Stimulated activated CD8-positive, alpha-beta memory T cell treated with anti-CD3 and anti-CD28 coated beads, Interleukin-4, amount 100 ng/mL, for 1 hour (primary cell): ENCODE results near the gene PANX3.

Source experiments
- DNase-seq, 2 donors: peaks; one replicate each; pipeline ENCODE4 v3.0.0-alpha.2; 2020; ENCODE audit warnings: low read depth in 2 of 2, low spot score in 1 of 2

The PANX3 gene

DNA sequence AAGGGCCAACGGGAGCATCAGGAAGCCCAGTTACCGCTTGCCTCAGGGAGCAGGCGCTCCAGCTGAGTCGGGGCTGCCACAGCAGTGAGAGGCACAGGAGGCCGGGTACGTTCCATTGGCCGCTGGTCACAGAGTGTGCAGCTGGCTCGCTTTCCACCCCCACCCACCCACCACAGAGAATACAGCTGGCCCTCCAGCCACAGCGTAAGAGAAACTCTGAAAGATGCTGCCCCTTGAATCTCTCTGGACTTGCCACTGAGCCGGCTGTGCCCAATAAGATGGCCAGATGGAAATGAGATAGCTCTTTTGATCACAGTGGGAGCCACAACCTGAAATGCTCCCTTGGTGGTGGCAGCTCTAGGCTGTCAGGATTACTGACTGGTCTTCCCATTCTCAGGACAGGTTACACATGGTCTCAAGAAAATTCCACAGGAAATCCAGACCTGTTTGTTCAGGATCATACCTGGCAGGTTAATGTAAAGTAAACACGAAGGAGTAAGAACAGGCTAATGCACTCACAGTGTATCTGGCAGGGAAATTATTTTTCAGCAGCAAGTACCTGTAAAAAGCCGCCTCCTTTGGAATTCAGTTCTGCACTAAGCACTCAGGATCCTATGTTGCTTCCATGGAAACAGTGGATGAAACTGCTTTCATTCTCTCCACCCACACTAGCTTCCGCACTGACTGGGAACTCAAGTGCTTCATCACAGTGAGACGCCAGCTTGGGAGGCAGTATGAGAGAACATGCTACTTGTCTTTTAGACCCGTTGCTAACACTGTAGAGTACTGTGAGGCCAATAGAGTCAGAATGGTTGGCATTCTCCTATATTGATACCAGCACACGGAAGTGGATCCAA, 45.8 kb downstream of the PANX3 start:
- no peak for DNase-seq

DNA sequence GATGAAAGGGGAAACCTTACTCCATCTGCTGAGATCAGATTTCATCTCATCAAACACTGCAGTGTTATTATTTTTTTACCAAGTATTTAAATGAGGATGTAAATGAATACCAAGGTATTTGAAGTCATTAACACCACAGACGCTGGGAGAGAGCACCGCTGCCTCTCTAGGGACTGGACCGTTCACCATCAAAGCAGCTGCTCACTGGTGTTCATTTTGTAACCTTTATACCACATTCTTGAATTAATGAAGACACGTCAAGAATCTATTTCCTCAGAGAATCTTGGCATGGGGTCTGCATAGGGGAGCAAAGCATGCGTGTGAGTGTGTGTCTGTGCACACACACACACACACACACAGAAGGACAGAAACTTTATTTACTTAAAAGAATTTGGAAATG, 46.7 kb downstream of the PANX3 start:
- no peak for DNase-seq

DNA sequence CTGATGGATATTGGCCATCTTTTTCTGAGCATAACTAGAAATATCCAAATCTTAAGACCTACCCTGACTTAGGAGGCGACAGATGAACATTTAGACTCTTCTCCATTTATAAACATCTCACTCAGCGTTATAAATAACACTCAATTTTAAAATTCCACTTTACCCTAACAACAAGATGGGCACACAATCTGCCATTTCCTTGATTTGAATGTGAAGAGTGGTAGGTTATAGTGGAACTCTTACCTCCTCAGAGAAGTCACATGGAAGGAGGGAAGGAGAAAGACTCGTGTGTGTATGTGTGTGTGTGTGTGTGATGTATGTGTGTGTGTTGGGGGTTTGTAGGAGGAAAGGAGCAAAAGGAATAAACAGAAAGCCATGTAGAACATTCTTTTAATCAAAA, 47.3 kb downstream of the PANX3 start:
- no peak for DNase-seq

DNA sequence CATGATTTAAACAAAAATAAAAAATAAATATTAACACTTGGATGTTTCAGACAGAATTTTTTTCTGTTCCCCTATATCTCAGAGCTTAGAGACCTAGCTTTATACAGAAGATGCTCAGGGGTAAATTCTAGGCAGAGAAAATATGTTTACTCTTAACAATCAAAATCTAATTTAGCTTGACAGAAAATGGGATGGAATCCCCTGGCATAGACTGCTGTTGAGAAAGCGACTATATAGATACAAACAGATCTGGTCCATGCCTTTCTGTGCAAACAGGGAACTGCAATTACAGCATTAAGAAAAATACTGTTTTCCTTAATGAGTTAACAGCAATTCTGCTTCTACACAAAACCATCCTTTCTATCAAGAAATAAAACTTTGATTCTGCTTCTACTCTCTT, 47.8 kb downstream of the PANX3 start:
- DNase-seq, result no peak

DNA sequence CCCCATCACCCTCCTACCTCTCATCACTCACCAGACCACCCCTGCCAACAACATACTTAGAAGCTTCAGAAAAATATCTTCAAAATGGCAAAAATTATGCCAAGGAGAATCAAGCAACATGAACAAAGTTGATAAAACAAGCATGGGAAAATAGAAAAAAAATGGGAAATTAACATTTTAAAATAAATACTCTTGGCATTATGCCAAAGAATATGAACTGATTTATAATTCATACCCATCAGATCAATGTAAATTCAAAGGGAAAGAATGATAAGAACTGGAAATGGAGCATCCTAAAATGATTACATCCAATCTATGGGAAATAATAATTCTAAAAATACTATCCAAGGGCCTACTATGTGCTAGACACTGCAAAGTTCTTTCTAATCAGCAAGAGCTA, 50.3 kb downstream of the PANX3 start:
- no peak for DNase-seq

DNA sequence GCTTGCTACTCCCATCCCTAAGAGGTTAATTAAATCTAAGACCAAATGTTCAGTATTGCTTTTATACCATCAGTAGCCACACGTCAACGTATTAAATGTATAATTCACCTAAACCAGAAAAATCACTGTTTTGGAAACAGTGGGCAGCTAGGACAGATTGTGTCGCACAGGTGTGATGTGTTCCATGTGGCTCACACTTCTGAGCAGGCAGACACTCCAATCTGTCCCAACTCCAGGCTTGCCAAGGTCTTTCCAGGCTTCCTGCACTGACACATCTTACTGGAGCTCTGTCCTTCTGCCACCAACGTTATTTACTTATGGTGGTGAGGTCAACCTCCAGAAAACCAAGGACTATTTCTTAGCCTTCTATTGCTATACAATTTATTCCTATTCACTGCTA, 50.9 kb downstream of the PANX3 start:
- no peak for DNase-seq

DNA sequence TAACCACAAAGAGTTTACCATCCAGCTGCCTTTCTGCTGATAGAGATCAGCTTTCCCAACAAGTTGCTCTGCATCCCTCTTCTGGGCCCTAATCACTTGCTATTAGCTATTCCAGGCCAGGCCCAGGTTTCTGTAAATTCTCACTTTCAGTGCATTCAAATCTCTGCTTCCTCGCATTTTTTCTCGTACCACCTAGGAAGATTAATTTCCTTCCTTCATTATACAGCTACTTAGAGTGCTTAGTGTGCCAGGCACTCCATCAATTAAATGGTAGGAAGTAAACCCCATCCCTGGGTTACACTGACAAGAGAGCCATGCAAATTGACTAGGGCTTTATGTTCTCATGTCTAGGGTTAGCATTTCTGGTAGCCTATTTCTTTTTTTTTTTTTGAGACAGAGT, 52.6 kb downstream of the PANX3 start:
- no peak for DNase-seq

DNA sequence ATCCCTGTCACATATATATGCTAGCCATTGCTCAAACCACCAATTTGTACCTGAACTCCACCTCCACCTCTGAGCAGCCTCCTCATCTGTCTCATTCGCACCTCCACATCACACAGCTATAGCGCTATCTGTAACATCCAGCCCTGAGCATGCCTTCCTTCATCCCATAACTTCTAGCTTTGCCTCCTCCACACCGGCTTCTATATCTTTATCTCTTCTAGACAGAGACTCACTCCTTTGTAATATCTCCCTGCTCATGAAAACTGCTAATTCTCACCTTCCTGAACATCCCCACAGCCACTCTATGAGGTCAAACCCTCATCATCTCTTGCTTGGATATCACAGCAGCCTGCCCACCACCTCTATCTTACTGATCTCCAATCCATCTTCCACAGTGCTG, 56.4 kb downstream of the PANX3 start:
- no peak for DNase-seq

DNA sequence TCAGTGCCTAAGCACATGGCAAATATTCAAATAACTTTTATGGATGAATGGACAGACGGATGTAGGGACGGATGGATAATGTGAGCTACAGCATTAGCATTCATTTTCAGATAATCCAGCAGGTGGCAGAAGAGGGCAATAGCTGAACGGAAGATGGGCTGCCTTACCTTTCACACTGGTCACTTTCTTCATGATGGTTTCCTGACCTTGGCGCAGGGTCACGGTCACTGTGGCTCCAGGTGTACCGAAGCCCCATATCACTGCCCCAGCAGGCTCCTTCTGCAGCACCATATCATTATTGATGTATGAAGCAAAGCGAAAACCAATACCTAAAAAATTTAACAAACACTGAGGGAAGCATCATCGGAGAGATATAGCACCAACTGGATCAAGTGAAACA, 58.0 kb downstream of the PANX3 start:
- DNase-seq, result no peak
